Mesenchymal stem cell (in vitro differentiated cells and primary cell): ENCODE data around the gene ZBTB48.

ENCODE experiments used
- DNase-seq: peaks from one replicate; pipeline ENCODE4 v3.0.0-alpha.2; 2013
- H2AFZ ChIP-seq: one replicate; pipeline ENCODE4 v1.6.1; 2013; ENCODE audit warnings: low read depth, mild to moderate bottlenecking, control low read depth, inconsistent platforms, low read length, moderate library complexity
- H2AK5ac ChIP-seq: 2 replicates; pipeline ENCODE4 v1.6.1; 2013; ENCODE audit warnings: low read length, moderate library complexity, mild to moderate bottlenecking, inconsistent platforms; ENCODE audit not compliant: severe bottlenecking
- H2BK120ac ChIP-seq: one replicate; pipeline ENCODE4 v1.6.1; 2013; ENCODE audit warnings: low read depth, mild to moderate bottlenecking, inconsistent platforms, low read length, moderate library complexity
- H2BK12ac ChIP-seq, 2 experiments: one replicate each; pipeline ENCODE4 v1.6.1; 2013; ENCODE audit warnings: inconsistent platforms in 2 of 2, low read length in 2 of 2, mild to moderate bottlenecking in 2 of 2, moderate library complexity in 2 of 2, control low read depth in 1 of 2
- H2BK15ac ChIP-seq: one replicate; pipeline ENCODE4 v1.6.1; 2013; ENCODE audit warnings: mild to moderate bottlenecking, low read depth, inconsistent platforms; ENCODE audit not compliant: poor library complexity, severe bottlenecking
- H2BK5ac ChIP-seq: 2 replicates; pipeline ENCODE4 v1.6.1; 2013; ENCODE audit warnings: low read depth, mild to moderate bottlenecking, low read length, control low read depth, inconsistent platforms; ENCODE audit not compliant: poor library complexity, severe bottlenecking
- H3K14ac ChIP-seq, 2 experiments: one replicate each; pipeline ENCODE4 v1.6.1; 2013; ENCODE audit warnings: inconsistent platforms in 2 of 2, low read length in 2 of 2, control low read depth in 1 of 2, mild to moderate bottlenecking in 1 of 2, moderate library complexity in 1 of 2
- H3K18ac ChIP-seq, 2 experiments: one replicate each; pipeline ENCODE4 v1.6.1; 2013; ENCODE audit warnings: inconsistent platforms in 2 of 2, low read length in 2 of 2, control low read depth in 1 of 2, low read depth in 1 of 2, mild to moderate bottlenecking in 1 of 2
- H3K23ac ChIP-seq, 2 experiments: one replicate each; pipeline ENCODE4 v1.6.1; 2013; ENCODE audit warnings: inconsistent platforms in 2 of 2, low read length in 2 of 2, mild to moderate bottlenecking in 2 of 2, moderate library complexity in 2 of 2, control low read depth in 1 of 2
- H3K27ac ChIP-seq: 2 replicates; pipeline ENCODE4 v1.5.1; 2013; ENCODE audit warnings: mild to moderate bottlenecking, moderate library complexity, low read length, control low read depth, inconsistent platforms; ENCODE audit not compliant: poor library complexity, severe bottlenecking
- H3K27me3 ChIP-seq, 2 experiments: 2 replicates each; pipeline versions ENCODE4 v1.6.1 to v1.7.0; 2013; ENCODE audit warnings: low read length in 2 of 2, mild to moderate bottlenecking in 2 of 2, moderate library complexity in 2 of 2, control low read depth in 1 of 2, inconsistent platforms in 1 of 2; ENCODE audit not compliant: control insufficient read depth in 1 of 2, insufficient read depth in 1 of 2
- H3K36me3 ChIP-seq, 2 experiments: 2 replicates each; pipeline versions ENCODE4 v1.6.1 to v1.7.0; 2013; ENCODE audit warnings: low read length in 2 of 2, control low read depth in 1 of 2, inconsistent platforms in 1 of 2, low read depth in 1 of 2, mild to moderate bottlenecking in 1 of 2; ENCODE audit not compliant: insufficient read depth in 2 of 2, control insufficient read depth in 1 of 2
- H3K4ac ChIP-seq, 2 experiments: one replicate each; pipeline ENCODE4 v1.6.1; 2013; ENCODE audit warnings: inconsistent platforms in 2 of 2, low read length in 2 of 2, mild to moderate bottlenecking in 2 of 2, moderate library complexity in 2 of 2, control low read depth in 1 of 2, low read depth in 1 of 2
- H3K4me1 ChIP-seq: 2 replicates; pipeline ENCODE4 v1.6.1; 2013; ENCODE audit warnings: low read depth, low read length, control low read depth; ENCODE audit not compliant: control insufficient read depth, insufficient read depth
- H3K4me2 ChIP-seq: 2 replicates; pipeline ENCODE4 v1.6.1; 2013; ENCODE audit warnings: low read length, mild to moderate bottlenecking, inconsistent platforms; ENCODE audit not compliant: poor library complexity, severe bottlenecking
- H3K4me3 ChIP-seq, 2 experiments: 2 replicates each; pipeline versions ENCODE4 v1.5.1 to v1.7.0; 2013; ENCODE audit warnings: low read length in 2 of 2, mild to moderate bottlenecking in 2 of 2, control low read depth in 1 of 2, low read depth in 1 of 2; ENCODE audit not compliant: insufficient read depth in 1 of 2
- H3K79me1 ChIP-seq: replicated peaks from 2 replicates; pipeline ENCODE4 v1.6.1; 2013; ENCODE audit warnings: mild to moderate bottlenecking, control low read depth, low read length, inconsistent platforms; ENCODE audit not compliant: poor library complexity, severe bottlenecking
- H3K9ac ChIP-seq: 2 replicates; pipeline ENCODE4 v1.7.0; 2013; ENCODE audit warnings: mild to moderate bottlenecking, low read length, moderate library complexity
- H3K9me3 ChIP-seq: 2 replicates; pipeline ENCODE4 v1.7.0; 2013; ENCODE audit warnings: mild to moderate bottlenecking, low read length; ENCODE audit not compliant: control insufficient read depth
- H4K8ac ChIP-seq: one replicate; pipeline ENCODE4 v1.6.1; 2013; ENCODE audit warnings: inconsistent platforms, mild to moderate bottlenecking, low read length, moderate library complexity
- H4K91ac ChIP-seq: one replicate; pipeline ENCODE4 v1.6.1; 2013; ENCODE audit warnings: mild to moderate bottlenecking, low read length, inconsistent platforms
- WGBS: methylation state at CpG from one replicate; pipeline ENCODE4 v1.1.7; 2013; ENCODE audit warnings: mixed read lengths; 5-methylcytosine and 5-hydroxymethylcytosine counted together

The ZBTB48 gene

DNA sequence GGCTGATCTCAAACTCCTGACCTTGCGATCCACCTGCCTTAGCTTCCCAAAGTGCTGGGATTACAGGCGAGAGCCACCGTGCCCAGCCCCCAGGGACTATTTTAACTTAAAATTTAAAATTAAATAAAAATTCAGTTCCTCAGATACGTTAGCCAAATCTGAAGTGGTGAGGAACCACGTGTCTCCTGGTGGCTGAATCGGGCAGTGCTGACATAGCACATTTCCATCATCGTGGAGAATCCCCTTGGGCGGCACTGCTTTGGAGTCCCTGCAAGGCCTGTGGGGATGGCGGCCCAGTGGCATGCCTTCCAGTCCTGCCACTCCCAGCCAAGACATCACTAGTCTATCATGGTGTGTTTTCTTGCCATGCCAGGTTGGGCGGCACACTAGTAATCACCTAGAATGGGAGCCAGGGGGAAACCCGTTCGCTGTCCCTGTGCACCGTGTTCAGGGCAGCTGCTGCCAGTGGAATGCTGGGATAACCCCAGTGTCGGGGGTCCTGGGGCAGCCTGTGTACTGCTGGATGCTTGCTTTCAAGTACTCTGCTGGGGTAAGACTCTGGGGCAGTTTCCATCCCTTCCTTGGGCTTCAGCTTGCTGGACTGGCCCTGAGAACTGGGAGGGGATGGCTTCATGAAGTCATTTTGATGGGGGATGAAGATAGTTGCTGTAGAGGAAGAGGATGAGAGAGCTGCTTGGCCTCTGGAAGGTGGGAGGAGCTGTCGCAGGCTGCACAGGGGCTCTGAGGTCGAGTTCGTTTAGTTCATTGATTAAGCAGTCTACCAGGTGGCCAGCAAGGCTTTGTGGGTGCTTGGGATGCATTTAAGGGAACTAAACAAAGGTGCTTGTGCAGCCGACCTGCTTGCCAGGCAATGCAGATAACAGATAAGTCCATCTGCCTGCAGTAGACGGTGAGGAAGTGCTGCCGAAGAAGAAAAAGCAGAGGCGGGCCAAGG, 4.6 kb downstream of the ZBTB48 start:
- no peak overlapping the region for H3K27ac ChIP-seq
- H2BK12ac ChIP-seq, result no peak overlapping the region
- H3K4me3 ChIP-seq, result no peak overlapping the region
- H2BK15ac ChIP-seq, result no peak overlapping the region
- H2BK120ac ChIP-seq, result no peak overlapping the region
- H3K18ac ChIP-seq, result no peak overlapping the region
- H2AFZ ChIP-seq, result no peak overlapping the region
- H4K8ac ChIP-seq, result no peak overlapping the region
- H3K4me1 ChIP-seq, result peaks cover 28% of the 10 kb centered on the region
- peak; percentile 34 for DNase-seq
- no peak overlapping the region for H2BK5ac ChIP-seq
- H3K14ac ChIP-seq, result no peak overlapping the region
- peaks cover 49% of the 10 kb centered on the region for H3K79me1 ChIP-seq
- H3K36me3 ChIP-seq, result peaks cover 22 to 40% of the 10 kb centered on the region in 2 experiments
- no peak overlapping the region for H3K9ac ChIP-seq
- H3K23ac ChIP-seq, result no peak overlapping the region
- H4K91ac ChIP-seq, result no peak overlapping the region
- H2AK5ac ChIP-seq, result no peak overlapping the region
- WGBS, result 90% methylated on average over 21 of the region's 21 CpGs
- no peaks in the 10 kb centered on the region for H3K27me3 ChIP-seq
- no peaks in the 10 kb centered on the region for H3K9me3 ChIP-seq
- H3K4me2 ChIP-seq, result no peak overlapping the region
- no peak overlapping the region for H3K4ac ChIP-seq

DNA sequence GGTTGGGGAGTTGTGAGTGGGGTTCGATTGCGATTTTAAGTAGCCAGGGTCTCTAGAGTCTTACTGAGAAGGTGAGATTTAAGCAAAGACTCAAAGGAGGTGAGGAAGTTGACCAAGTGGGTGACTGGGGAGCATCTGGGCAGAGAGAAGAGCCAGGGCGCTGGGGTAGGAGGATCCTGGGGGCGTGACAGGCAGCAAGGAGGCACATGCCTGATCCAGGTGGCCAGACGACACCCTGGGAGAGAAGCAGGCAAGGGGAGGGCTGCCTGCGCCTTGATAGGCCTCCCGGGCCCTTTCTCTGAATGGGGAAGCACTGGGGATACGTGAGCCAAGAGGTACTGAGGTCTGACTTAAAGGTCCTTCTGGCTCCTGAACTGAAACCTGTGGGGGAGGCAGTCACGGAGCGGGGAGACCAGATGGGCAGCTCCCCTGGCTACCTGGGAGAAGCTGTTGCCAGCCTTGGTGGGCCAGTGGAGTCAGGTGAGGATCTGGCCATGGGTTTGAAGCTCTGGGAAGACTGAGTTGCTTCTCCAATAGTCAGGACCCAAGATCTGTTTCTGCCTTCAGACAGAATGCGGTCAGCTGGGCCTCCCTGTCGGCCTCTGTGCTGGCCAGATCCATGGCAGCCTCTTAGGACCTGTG, 5.4 kb downstream of the ZBTB48 start:
- Histone ChIP-seq H2AK5ac (no peak overlapping the region), H3K4me1 (peaks cover 26% of the 10 kb centered on the region), H2AFZ (no peak overlapping the region), H3K79me1 (peaks cover 48% of the 10 kb centered on the region), H3K14ac (no peak overlapping the region), H3K4me2 (no peak overlapping the region), H3K18ac (no peak overlapping the region), H4K8ac (no peak overlapping the region), H3K23ac (no peak overlapping the region), H2BK5ac (no peak overlapping the region), H3K9me3 (no peaks in the 10 kb centered on the region), H3K36me3 (peaks cover 30 to 48% of the 10 kb centered on the region in 2 experiments), H3K27ac (no peak overlapping the region), H3K4ac (no peak overlapping the region), H3K9ac (no peak overlapping the region), H2BK12ac (no peak overlapping the region), H3K4me3 (no peak overlapping the region), H4K91ac (no peak overlapping the region), H3K27me3 (no peaks in the 10 kb centered on the region), H2BK15ac (no peak overlapping the region), H2BK120ac (no peak overlapping the region)
- no peak for DNase-seq
- 89% methylated on average over 12 of the region's 12 CpGs for WGBS

DNA sequence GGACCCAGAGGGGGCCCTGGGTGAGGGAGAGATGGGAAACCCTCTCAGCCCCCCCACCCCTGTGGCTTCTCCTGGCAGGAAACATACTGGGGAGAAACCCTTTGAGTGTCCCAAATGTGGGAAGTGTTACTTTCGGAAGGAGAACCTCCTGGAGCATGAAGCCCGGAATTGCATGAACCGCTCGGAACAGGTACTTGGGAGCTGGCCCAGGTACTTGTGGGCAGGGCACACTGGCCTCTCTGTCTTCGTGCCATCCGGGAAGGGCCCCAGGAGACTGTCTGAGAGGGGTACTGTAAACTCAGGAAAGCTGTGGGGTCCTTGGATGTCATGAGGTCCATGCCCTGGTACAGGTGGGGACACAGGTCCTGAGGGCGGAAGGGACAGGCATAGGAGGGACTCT, 6.0 kb downstream of the ZBTB48 start:
- Histone ChIP-seq H3K18ac (no peak overlapping the region), H2AFZ (no peak overlapping the region), H4K91ac (no peak overlapping the region), H3K23ac (no peak overlapping the region), H2BK15ac (no peak overlapping the region), H3K27me3 (no peaks in the 10 kb centered on the region), H3K14ac (no peak overlapping the region), H3K4ac (no peak overlapping the region), H3K79me1 (peaks cover 45% of the 10 kb centered on the region), H3K4me2 (no peak overlapping the region), H3K4me3 (no peak overlapping the region), H2BK120ac (no peak overlapping the region), H2BK5ac (no peak overlapping the region), H2BK12ac (no peak overlapping the region), H3K27ac (no peak overlapping the region), H3K9ac (no peak overlapping the region), H4K8ac (no peak overlapping the region), H3K36me3 (peaks cover 36 to 52% of the 10 kb centered on the region in 2 experiments), H3K9me3 (no peaks in the 10 kb centered on the region), H3K4me1 (peaks cover 21% of the 10 kb centered on the region), H2AK5ac (no peak overlapping the region)
- DNase-seq, result no peak
- WGBS, result 92% methylated on average over 6 of the region's 7 CpGs

- no peak overlapping the region for H2BK15ac ChIP-seq
- H2BK12ac ChIP-seq, result no peak overlapping the region
- H3K9ac ChIP-seq, result no peak overlapping the region
- no peak overlapping the region for H2BK120ac ChIP-seq
- H3K14ac ChIP-seq, result no peak overlapping the region
- H3K79me1 ChIP-seq, result peaks cover 49% of the 10 kb centered on the region
- no peak overlapping the region for H3K4ac ChIP-seq
- H2AFZ ChIP-seq, result no peak overlapping the region
- H3K23ac ChIP-seq, result no peak overlapping the region
- H2BK5ac ChIP-seq, result no peak overlapping the region
- no peak overlapping the region for H4K8ac ChIP-seq
- no peak overlapping the region for H3K27ac ChIP-seq
- no peak overlapping the region for H3K18ac ChIP-seq
- H3K4me1 ChIP-seq, result peaks cover 16% of the 10 kb centered on the region
- H2AK5ac ChIP-seq, result no peak overlapping the region
- no peaks in the 10 kb centered on the region for H3K9me3 ChIP-seq
- no peak for DNase-seq
- WGBS, result 97% methylated on average over 11 of the region's 11 CpGs
- H3K4me3 ChIP-seq, result no peak overlapping the region
- peaks cover 42 to 58% of the 10 kb centered on the region in 2 experiments for H3K36me3 ChIP-seq
- H3K4me2 ChIP-seq, result no peak overlapping the region
- H3K27me3 ChIP-seq, result no peaks in the 10 kb centered on the region
- H4K91ac ChIP-seq, result no peak overlapping the region
Measured at GRCh38 chr1:6586404-6586816, 6.6 kb downstream of the ZBTB48 start.
